Measurements from ENCODE around the gene MPC2. TPM values are rescaled to one million over a fixed set of nuclear protein-coding genes. Genes with fewer than 3 reads are reported as not detected.

Gene MPC2
- total and polyA plus RNA-seq, 2 of the 8 experiments (the other 6 are each of a cell fraction or from before 2014, with no cell fraction given) = 18.6 to 40.9 TPM

DNA sequence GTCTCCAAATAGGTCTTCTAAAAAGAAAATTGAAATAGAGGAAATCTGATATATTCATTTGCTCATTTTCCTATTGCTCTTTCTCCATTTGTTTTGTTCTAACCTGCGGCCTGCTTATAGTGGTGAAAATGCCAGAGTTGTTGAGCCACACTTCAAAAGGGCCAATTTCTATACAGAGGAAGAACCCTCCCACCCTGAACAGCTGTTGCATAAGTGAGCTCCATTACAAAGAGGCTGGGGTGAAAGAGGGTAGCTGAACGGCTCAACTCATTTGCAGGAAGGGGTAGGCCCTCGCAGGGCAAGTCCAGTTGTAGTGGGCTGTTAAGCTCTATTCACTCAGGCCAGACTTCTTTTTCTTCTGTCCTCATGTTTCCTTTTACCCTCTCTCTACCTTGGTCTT, 31.7 kb downstream of the MPC2 start:
- no peak overlapping the region for H2BK5ac ChIP-seq (ENCODE audit: low read depth, low read length)
- H3K23ac ChIP-seq (ENCODE audit: insufficient read length) = no peak overlapping the region
- no peak overlapping the region for H4K5ac ChIP-seq (ENCODE audit: insufficient read length, low read depth, low read length)
- peak; percentile 55 for FAIRE-seq
- H3K4me1 ChIP-seq (replicated peaks in 1 of 4; ENCODE audit: control insufficient read depth in 3 of 4, insufficient read depth in 4 of 4, low read length in 3 of 4) = peaks cover 0 to 6% (median 3%) of the 10 kb centered on the region in 4 experiments; a peak in 4 of 7 replicates
- 0 out of 4 replicates have a peak overlapping the region, but pooled peaks of 1 of the 2 experiments have one; percentile 25 for H3K4me2 ChIP-seq (ENCODE audit: insufficient read depth in 1 of 2, low read depth in 2 of 2, low read length in 2 of 2)
- H3K36me3 ChIP-seq (ENCODE audit: control insufficient read depth in 2 of 4, insufficient read depth in 4 of 4, low read length in 3 of 4) = no peaks in the 10 kb centered on the region; a peak in 1 of 8 replicates
- H3K23me2 ChIP-seq (ENCODE audit: low read depth, low read length) = no peaks in the 10 kb centered on the region
- H3K9ac ChIP-seq (replicated peaks in 1 of 4; ENCODE audit: extremely low read depth in 1 of 4, low read depth in 3 of 4, low read length in 3 of 4) = no peak overlapping the region
- H4K8ac ChIP-seq (ENCODE audit: extremely low read depth, insufficient read depth, low read length) = no peak overlapping the region
- 0 out of 2 replicates have a peak overlapping the region, but pooled peaks have one; percentile 10 for H2BK20ac ChIP-seq (ENCODE audit: low read length)
- no peak overlapping the region for H2BK15ac ChIP-seq (ENCODE audit: low read length)
- no peaks in the 10 kb centered on the region for H4K20me1 ChIP-seq (replicated peaks in 1 of 2; ENCODE audit: control insufficient read depth in 1 of 2, insufficient read depth in 2 of 2, low read length in 2 of 2)
- no peak overlapping the region for H3K56ac ChIP-seq (replicated peaks; ENCODE audit: insufficient read length, low read depth, low read length)
- H3K14ac ChIP-seq (ENCODE audit: insufficient read length) = no peak overlapping the region
- H3K79me1 ChIP-seq (ENCODE audit: low read depth, low read length) = no peaks in the 10 kb centered on the region
- POLR2A ChIA-PET (ENCODE audit: partially characterized antibody) = interaction anchor here (0.9 to 2.2 kb wide), 6 partner anchors 9 to 175 kb away, joined by 3 to 8 read pairs (median 4); partner anchors contain the start of genes ADCY10, DCAF6 and MPC2
- no peak overlapping the region for H3K27ac ChIP-seq (ENCODE audit: low read depth, low read length)
- no peaks in the 10 kb centered on the region for H3K27me3 ChIP-seq (replicated peaks in 1 of 4; ENCODE audit: control insufficient read depth in 3 of 4, extremely low read depth in 1 of 4, insufficient read depth in 3 of 4, low read length in 3 of 4)
- H2BK120ac ChIP-seq (replicated peaks; ENCODE audit: low read depth, low read length) = no peak overlapping the region
- H2AFZ ChIP-seq (ENCODE audit: low read length) = peak overlapping the region; percentile 55; the same call in 1 of the 2 replicates
- WGBS, 2 experiments (ENCODE audit: extremely low coverage in 1 of 2, insufficient coverage in 1 of 2, insufficient read length in 1 of 2, insufficient replicate concordance in 2 of 2, low coverage in 1 of 2, low lambda C conversion rate in 2 of 2, missing lambda C conversion rate in 1 of 2) = 48% methylated on average over 3 of the region's 3 CpGs; no CpG with 5 or more reads in 1 of the 2 experiments
- H3K9me3 ChIP-seq (ENCODE audit: insufficient read depth in 2 of 2, low read depth in 1 of 2, low read length in 1 of 2) = peaks cover 8 to 12% of the 10 kb centered on the region in 2 experiments
- H3K4me3 ChIP-seq (ENCODE audit: extremely low read depth in 1 of 4, insufficient read depth in 2 of 4, low read depth in 3 of 4, low read length in 4 of 4) = no peak overlapping the region
- no peak overlapping the region for H2BK12ac ChIP-seq (ENCODE audit: low read depth, low read length)
- H4K91ac ChIP-seq (replicated peaks; ENCODE audit: insufficient read length, low read length) = no peak overlapping the region
- H3K4ac ChIP-seq (replicated peaks; ENCODE audit: insufficient read length, low read depth, low read length) = no peak overlapping the region
- CTCF ChIA-PET (ENCODE audit: partially characterized antibody) = interaction anchor here (0.6 to 1.6 kb wide), 4 partner anchors 22 to 177 kb away, joined by 3 to 8 read pairs (median 4); no protein-coding TSS in a partner anchor
- H3K79me2 ChIP-seq (ENCODE audit: control insufficient read depth in 1 of 2, insufficient read depth in 2 of 2, low read length in 2 of 2) = no peaks in the 10 kb centered on the region
- no peak for TF ChIP-seq HDAC6 (IDR thresholded peaks at IDR 0.05; ENCODE audit: low read depth, low read length)
- TF ChIP-seq YY1 (IDR thresholded peaks at IDR 0.05; ENCODE audit: low read depth, low read length) = no peak
- TF ChIP-seq NRF1 (IDR thresholded peaks at IDR 0.05; ENCODE audit: low read depth, low read length) = no peak
- no peak for TF ChIP-seq CEBPB (IDR thresholded peaks at IDR 0.05; ENCODE audit: low read depth, low read length)
- TF ChIP-seq RNF2 (IDR thresholded peaks at IDR 0.05; ENCODE audit: borderline replicate concordance, low read depth, low read length, missing control alignments, poor library complexity, severe bottlenecking) = no peak
- TF ChIP-seq KDM4A (IDR thresholded peaks at IDR 0.05; ENCODE audit: low read depth, low read length, severe bottlenecking) = no peak
- TF ChIP-seq SUZ12 (IDR thresholded peaks at IDR 0.05; ENCODE audit: low read length) = no peak
- TF ChIP-seq RXRA (IDR thresholded peaks at IDR 0.05; ENCODE audit: insufficient read depth, low read depth, low read length) = no peak
- no peak for TF ChIP-seq SRF (IDR thresholded peaks at IDR 0.05; ENCODE audit: low read depth, low read length)
- no peak for TF ChIP-seq BCL11A (IDR thresholded peaks at IDR 0.05; ENCODE audit: low read depth in 2 of 2, low read length in 2 of 2)
- no peak for TF ChIP-seq PHF8 (conservative IDR thresholded peaks at IDR 0.05; ENCODE audit: low read depth, low read length)
- no peak for TF ChIP-seq TEAD4 (IDR thresholded peaks at IDR 0.05; ENCODE audit: low read depth, low read length)
- TF ChIP-seq POLR2AphosphoS5 (IDR thresholded peaks at IDR 0.05; ENCODE audit: low read depth, low read length) = no peak
- TF ChIP-seq JUN (IDR thresholded peaks at IDR 0.05; ENCODE audit: low read depth, low read length) = no peak
- no peak for DNase-seq (ENCODE audit: low read depth in 1 of 2, low spot score in 2 of 2)
- no peak overlapping the region for H2AK5ac ChIP-seq (ENCODE audit: low read depth, low read length)
- H3K18ac ChIP-seq (ENCODE audit: extremely low read depth, low read length) = no peak overlapping the region
